Measurements from ENCODE around the gene RABEPK. TPM values are rescaled to one million over a fixed set of nuclear protein-coding genes. Genes with fewer than 3 reads are reported as not detected.
"Not testable (repeated sequence)": the region's sequence is repeated elsewhere in the genome, so short reads cannot be mapped to it uniquely, and the experiment has no call there.

Gene RABEPK
- total and polyA plus RNA-seq, 2 experiments from 2014 or later: 8.7 to 27.2 TPM

- peak within 1 kb of the TSS; percentile 70 for H3K4me3 ChIP-seq
- H3K4me1 ChIP-seq (ENCODE audit: low read depth): no peaks in the 10 kb centered on the region
- TF ChIP-seq CTCF (IDR thresholded peaks at IDR 0.05; ENCODE audit: low read depth, low read length): peak; percentile 40
- H3K27ac ChIP-seq: peak within 1 kb of the TSS; percentile 91
- H3K9me3 ChIP-seq (ENCODE audit: low read depth): no peaks in the 10 kb centered on the region
- H3K27me3 ChIP-seq: no peaks in the 10 kb centered on the region
- H3K36me3 ChIP-seq: no peaks in the 10 kb centered on the region
- DNase-seq (ENCODE audit: low read depth in 1 of 2, low spot score in 1 of 2): peak; percentile 92 to 94
Measured at GRCh38 chr9:125261501-125262293, 61.4 kb downstream of the RABEPK start, which contains the start of gene GAPVD1. TSS of gene GAPVD1 (plus strand) at chr9:125261826. CDS start at chr9:125298922, 37,096 bp downstream.

- Histone ChIP-seq H3K9me3 (ENCODE audit: low read depth) (no peaks in the 10 kb centered on the region), H3K27me3 (no peaks in the 10 kb centered on the region), H3K36me3 (no peaks in the 10 kb centered on the region), H3K4me3 (peak overlapping the region; percentile 70), H3K27ac (peak overlapping the region; percentile 91), H3K4me1 (ENCODE audit: low read depth) (no peaks in the 10 kb centered on the region)
- no peak for DNase-seq (ENCODE audit: low read depth in 1 of 2, low spot score in 1 of 2)
- TF ChIP-seq CTCF (IDR thresholded peaks at IDR 0.05; ENCODE audit: low read depth, low read length): no peak
Measured at GRCh38 chr9:125262294-125262991, 62.1 kb downstream of the RABEPK start.

GRCh38 chr9:125264068-125264467 lies 63.7 kb downstream of the RABEPK start:
- H3K4me1 ChIP-seq (ENCODE audit: low read depth); H3K36me3 ChIP-seq; H3K27me3 ChIP-seq; H3K4me3 ChIP-seq; H3K9me3 ChIP-seq (ENCODE audit: low read depth); H3K27ac ChIP-seq: not testable (repeated sequence)
- peak in 1 of 2 donors; percentile 40 for DNase-seq (ENCODE audit: low read depth in 1 of 2, low spot score in 1 of 2)

GRCh38 chr9:125268394-125269013 lies 68.2 kb downstream of the RABEPK start:
- no peaks in the 10 kb centered on the region for H3K27me3 ChIP-seq
- H3K27ac ChIP-seq: no peak overlapping the region
- H3K4me3 ChIP-seq: no peak overlapping the region
- no peaks in the 10 kb centered on the region for H3K36me3 ChIP-seq
- TF ChIP-seq CTCF (IDR thresholded peaks at IDR 0.05; ENCODE audit: low read depth, low read length): no peak
- no peak for DNase-seq (ENCODE audit: low read depth in 1 of 2, low spot score in 1 of 2)
- peaks cover 3% of the 10 kb centered on the region for H3K4me1 ChIP-seq (ENCODE audit: low read depth)
- H3K9me3 ChIP-seq (ENCODE audit: low read depth): no peaks in the 10 kb centered on the region

GRCh38 chr9:125269014-125269397 lies 68.7 kb downstream of the RABEPK start:
- no peak overlapping the region for H3K4me3 ChIP-seq
- no peak overlapping the region for H3K27ac ChIP-seq
- peaks cover 3% of the 10 kb centered on the region for H3K4me1 ChIP-seq (ENCODE audit: low read depth)
- no peaks in the 10 kb centered on the region for H3K36me3 ChIP-seq
- DNase-seq (ENCODE audit: low read depth in 1 of 2, low spot score in 1 of 2): no peak
- no peaks in the 10 kb centered on the region for H3K9me3 ChIP-seq (ENCODE audit: low read depth)
- H3K27me3 ChIP-seq: no peaks in the 10 kb centered on the region
- no peak for TF ChIP-seq CTCF (IDR thresholded peaks at IDR 0.05; ENCODE audit: low read depth, low read length)
